ENCODE results near the gene TMLHE.
"Not testable (repeated sequence)": the region's sequence is repeated elsewhere in the genome, so short reads cannot be mapped to it uniquely, and the experiment has no call there.

- not testable (repeated sequence) for TF ChIP-seq TEAD4 (CRISPR knock-in tag; IDR thresholded peaks at IDR 0.05); TP53 (CRISPR knock-in tag; IDR thresholded peaks at IDR 0.05); SP1 (CRISPR knock-in tag; conservative IDR thresholded peaks at IDR 0.05); PRRX2 (CRISPR knock-in tag; IDR thresholded peaks at IDR 0.05)
- TF ChIP-seq, protein P1, sequence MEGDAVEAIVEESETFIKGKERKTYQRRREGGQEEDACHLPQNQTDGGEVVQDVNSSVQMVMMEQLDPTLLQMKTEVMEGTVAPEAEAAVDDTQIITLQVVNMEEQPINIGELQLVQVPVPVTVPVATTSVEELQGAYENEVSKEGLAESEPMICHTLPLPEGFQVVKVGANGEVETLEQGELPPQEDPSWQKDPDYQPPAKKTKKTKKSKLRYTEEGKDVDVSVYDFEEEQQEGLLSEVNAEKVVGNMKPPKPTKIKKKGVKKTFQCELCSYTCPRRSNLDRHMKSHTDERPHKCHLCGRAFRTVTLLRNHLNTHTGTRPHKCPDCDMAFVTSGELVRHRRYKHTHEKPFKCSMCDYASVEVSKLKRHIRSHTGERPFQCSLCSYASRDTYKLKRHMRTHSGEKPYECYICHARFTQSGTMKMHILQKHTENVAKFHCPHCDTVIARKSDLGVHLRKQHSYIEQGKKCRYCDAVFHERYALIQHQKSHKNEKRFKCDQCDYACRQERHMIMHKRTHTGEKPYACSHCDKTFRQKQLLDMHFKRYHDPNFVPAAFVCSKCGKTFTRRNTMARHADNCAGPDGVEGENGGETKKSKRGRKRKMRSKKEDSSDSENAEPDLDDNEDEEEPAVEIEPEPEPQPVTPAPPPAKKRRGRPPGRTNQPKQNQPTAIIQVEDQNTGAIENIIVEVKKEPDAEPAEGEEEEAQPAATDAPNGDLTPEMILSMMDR (IDR thresholded peaks at IDR 0.05) = not testable (repeated sequence)
- TF ChIP-seq, protein P2, sequence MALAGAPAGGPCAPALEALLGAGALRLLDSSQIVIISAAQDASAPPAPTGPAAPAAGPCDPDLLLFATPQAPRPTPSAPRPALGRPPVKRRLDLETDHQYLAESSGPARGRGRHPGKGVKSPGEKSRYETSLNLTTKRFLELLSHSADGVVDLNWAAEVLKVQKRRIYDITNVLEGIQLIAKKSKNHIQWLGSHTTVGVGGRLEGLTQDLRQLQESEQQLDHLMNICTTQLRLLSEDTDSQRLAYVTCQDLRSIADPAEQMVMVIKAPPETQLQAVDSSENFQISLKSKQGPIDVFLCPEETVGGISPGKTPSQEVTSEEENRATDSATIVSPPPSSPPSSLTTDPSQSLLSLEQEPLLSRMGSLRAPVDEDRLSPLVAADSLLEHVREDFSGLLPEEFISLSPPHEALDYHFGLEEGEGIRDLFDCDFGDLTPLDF (CRISPR knock-in tag; IDR thresholded peaks at IDR 0.05) = not testable (repeated sequence)
Measured at GRCh38 chrX:155460501-155460900, 152.3 kb downstream of the TMLHE start.
